ENCODE results near the gene DISP3.

Gene DISP3

GRCh38 chr1:11482198-11482597 lies 3.2 kb downstream of the DISP3 start:
- no peak overlapping the region for H3K4me3 ChIP-seq (ENCODE audit: low read depth, low read length)
- no peak for DNase-seq (ENCODE audit: low read depth)

- no peak for DNase-seq (ENCODE audit: low read depth)
- no peak overlapping the region for H3K4me3 ChIP-seq (ENCODE audit: low read depth, low read length)
These were observed 3.9 kb downstream of the DISP3 start for GRCh38 chr1:11482701-11483479.

DNA sequence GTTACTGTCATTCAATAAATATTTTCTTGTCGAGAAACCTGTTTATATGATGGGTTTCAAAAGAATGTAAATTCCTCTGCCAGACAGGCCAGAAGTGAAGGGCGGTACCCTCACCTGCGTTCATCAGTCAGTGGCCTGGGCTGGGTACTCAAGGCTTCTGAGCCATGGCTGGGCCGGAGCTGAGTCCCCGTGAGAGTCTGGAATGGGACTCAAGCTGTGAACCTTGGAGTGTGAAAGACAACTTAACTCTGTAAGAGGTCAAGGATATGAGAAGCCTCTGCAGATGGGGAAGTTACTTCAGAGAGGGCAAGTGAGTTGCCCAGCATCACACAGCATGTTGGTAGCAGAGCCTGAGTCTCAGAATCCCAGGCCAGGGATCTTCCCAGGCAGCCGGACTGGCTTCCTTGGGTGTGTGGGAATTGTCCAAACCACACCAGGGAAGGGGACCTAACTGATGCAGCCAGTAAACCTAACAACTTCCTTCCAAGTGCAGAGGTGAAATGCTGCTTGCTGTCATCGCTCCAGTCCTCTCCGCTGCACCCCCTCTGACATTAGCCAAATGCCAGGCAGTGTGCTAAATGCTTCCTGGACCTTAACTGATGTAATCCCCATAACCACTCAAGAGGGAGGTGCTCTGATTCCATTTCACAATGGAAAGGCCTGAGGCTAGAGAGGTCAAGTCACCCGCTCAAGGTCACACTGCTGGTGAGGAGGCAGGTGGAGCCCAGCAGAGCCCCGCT lies 4.8 kb downstream of the DISP3 start:
- DNase-seq (ENCODE audit: low read depth): no peak
- no peak overlapping the region for H3K4me3 ChIP-seq (ENCODE audit: low read depth, low read length)

- DNase-seq (ENCODE audit: low read depth): no peak
- no peak overlapping the region for H3K4me3 ChIP-seq (ENCODE audit: low read depth, low read length)
These were observed 5.3 kb downstream of the DISP3 start for GRCh38 chr1:11484321-11484655.

GRCh38 chr1:11485191-11485590 lies 6.2 kb downstream of the DISP3 start:
- no peak overlapping the region for H3K4me3 ChIP-seq (ENCODE audit: low read depth, low read length)
- DNase-seq (ENCODE audit: low read depth): no peak

- no peak overlapping the region for H3K4me3 ChIP-seq (ENCODE audit: low read depth, low read length)
- DNase-seq (ENCODE audit: low read depth): no peak
These were observed 7.5 kb downstream of the DISP3 start for GRCh38 chr1:11486231-11487009.

GRCh38 chr1:11487196-11487751 lies 8.3 kb downstream of the DISP3 start:
- H3K4me3 ChIP-seq (ENCODE audit: low read depth, low read length): no peak overlapping the region
- DNase-seq (ENCODE audit: low read depth): no peak

GRCh38 chr1:11488201-11488770 lies 9.3 kb downstream of the DISP3 start:
- DNase-seq (ENCODE audit: low read depth): no peak

GRCh38 chr1:11488966-11489625 lies 10.1 kb downstream of the DISP3 start:
- no peak for DNase-seq (ENCODE audit: low read depth)
- no peak overlapping the region for H3K4me3 ChIP-seq (ENCODE audit: low read depth, low read length)

More at GRCh38 chr1:11488201-11488770, 9.3 kb downstream of the DISP3 start:
- no peak overlapping the region for H3K4me3 ChIP-seq (ENCODE audit: low read depth, low read length)

GRCh38 chr1:11492235-11492634 lies 13.3 kb downstream of the DISP3 start:
- DNase-seq (ENCODE audit: low read depth): no peak
- H3K4me3 ChIP-seq (ENCODE audit: low read depth, low read length): no peak overlapping the region

DNA sequence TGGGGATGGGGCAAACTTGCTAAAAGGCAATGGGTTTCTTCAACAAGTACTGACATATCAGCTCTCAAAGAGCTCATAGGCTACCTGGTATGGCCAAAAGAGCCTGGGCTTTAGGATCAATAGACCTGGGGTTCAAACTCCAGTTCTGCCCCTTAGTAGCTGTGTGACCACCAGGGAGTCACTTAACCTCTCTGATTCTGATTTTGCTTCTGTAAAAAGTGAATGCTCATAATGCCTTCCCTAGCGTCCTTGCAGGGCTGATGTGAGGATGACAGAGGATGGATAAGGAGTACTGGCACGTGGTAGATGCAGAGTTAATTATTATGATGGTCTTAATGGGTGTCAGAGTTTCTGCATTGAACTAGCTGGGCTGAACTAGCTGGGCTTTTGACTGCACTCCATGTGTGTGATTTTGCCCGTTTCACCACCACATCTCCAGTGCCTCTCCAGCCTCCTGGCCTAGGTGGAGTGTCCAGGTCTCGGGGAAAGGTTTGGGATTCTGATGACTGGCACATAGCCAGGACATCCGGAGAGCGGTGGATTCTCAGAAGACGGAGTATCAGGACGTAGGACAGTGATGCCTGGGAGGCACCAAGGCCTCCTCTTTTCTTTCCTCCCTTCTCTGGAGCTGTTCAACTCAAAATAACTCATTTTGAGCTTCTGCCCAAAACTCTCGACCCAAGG lies 15.2 kb downstream of the DISP3 start:
- no peak for DNase-seq (ENCODE audit: low read depth)
- H3K4me3 ChIP-seq (ENCODE audit: low read depth, low read length): no peak overlapping the region

DNA sequence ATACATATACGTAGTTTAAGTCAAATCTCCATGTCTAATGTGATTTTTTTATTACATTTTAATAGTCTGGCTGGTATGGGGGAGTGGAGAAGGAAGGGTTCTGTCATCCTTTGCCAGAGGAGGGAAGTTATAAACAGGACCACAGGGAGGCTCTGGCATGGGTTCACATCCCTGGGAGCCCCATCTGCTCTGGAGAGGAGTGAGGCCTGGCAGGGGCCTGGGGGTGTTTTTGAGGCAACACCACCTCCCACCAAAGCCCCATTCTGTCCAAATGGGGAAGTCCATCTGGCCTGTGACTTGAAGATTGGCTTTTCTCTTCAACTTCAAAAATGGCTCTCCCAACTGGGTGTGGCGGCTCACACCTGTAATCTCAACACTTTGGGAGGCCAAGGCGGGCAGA lies 15.8 kb downstream of the DISP3 start:
- H3K4me3 ChIP-seq (ENCODE audit: low read depth, low read length): no peak overlapping the region
- DNase-seq (ENCODE audit: low read depth): no peak

- no peak overlapping the region for H3K4me3 ChIP-seq (ENCODE audit: low read depth, low read length)
- DNase-seq (ENCODE audit: low read depth): no peak
These were observed 16.6 kb downstream of the DISP3 start for GRCh38 chr1:11495579-11495978.

GRCh38 chr1:11496551-11497080 lies 17.7 kb downstream of the DISP3 start:
- DNase-seq (ENCODE audit: low read depth): no peak
- H3K4me3 ChIP-seq (ENCODE audit: low read depth, low read length): no peak overlapping the region

GRCh38 chr1:11498956-11499594 lies 20.1 kb downstream of the DISP3 start:
- DNase-seq (ENCODE audit: low read depth): no peak
- H3K4me3 ChIP-seq (ENCODE audit: low read depth, low read length): no peak overlapping the region

- no peak for DNase-seq (ENCODE audit: low read depth)
- no peak overlapping the region for H3K4me3 ChIP-seq (ENCODE audit: low read depth, low read length)
These were observed 20.8 kb downstream of the DISP3 start for GRCh38 chr1:11499601-11500331.

DNA sequence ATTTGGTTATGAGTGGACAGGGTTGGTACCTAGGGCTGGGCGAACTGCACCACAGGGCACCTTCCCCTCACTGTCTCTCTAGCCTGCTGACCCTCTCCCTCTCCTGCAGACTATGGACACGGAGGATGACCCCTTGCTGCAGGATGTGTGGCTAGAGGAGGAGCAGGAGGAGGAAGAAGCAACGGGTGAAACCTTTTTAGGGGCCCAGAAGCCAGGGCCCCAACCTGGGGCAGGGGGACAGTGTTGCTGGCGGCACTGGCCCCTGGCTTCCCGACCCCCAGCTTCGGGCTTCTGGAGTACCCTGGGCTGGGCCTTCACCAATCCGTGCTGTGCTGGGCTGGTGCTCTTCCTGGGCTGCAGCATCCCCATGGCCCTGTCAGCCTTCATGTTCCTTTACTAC lies 21.9 kb downstream of the DISP3 start:
- DNase-seq (ENCODE audit: low read depth): no peak
- H3K4me3 ChIP-seq (ENCODE audit: low read depth, low read length): no peak overlapping the region
